Fibroblast of skin of right quadriceps (primary cell): Measurements from ENCODE around the gene MAP2K6.
"Not testable (repeated sequence)": the region's sequence is repeated elsewhere in the genome, so short reads cannot be mapped to it uniquely, and the experiment has no call there.

Source experiments
- DNase-seq: peaks from one replicate; pipeline ENCODE4 v3.0.0-alpha.2; 2013

MAP2K6 gene

DNA sequence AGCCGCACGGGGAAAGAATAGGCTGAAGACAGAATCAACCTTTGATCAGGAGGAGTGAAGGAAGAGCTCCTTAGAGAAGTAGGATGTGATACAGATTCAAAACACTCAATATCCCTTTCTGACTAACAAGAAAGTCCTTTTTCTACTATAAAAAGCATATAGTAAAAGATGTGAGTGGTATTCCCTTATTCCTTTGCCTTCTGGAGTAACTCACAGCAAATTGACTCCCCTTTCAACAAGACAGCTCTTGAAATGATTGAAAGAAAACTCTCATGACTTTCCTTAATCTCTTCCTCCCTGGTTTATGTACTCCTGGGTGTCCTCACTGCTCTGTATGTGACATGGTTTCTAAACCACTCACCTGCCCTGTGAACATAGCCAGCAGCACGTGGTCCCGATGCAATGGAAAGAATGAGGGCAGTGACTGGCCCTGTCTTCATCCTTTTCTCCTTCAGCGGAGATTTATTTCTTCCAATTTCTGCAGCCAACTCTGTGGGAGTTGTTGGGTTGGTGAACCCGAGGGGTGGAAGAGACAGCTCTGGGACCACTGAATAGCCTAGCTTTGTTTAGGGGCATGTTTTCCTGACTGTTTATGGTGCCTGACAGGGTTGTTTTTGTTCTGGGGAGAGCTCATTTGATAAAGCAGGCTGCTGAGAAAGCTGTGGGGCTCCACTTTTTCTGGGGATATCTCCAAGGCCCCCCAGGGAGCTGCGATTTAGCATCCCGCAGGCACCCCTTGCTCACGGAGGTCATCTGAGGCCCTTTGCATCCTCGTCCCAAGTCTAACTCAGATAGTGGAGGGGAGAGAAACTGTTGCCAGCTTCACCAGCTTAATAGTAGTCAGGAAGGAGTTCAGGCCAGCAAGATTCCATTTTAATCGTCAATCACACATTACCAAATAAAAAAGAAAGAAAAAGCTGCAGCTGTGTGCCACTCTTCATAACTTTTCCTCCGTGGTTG is 46.7 kb downstream of the MAP2K6 start:
- DNase-seq = no peak

DNA sequence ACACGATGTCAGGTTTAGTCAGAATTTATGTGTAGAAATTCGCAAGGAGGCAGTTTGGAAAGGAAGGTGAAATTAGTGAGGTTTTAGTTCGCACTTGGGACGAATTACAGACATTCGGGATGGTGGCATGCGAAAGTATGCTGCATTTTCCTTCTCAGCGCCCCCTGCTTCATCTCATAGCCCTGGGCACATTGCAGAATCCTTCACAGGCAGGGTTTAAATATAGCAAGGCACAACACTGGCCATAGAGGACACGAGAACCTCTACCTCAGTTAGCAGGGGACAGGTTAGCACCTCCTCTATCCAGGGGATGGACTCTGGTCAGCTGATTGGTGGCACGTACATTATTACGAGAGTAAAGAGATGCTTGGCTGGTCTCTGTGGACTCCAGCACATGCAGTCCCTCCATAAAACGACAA is 47.5 kb downstream of the MAP2K6 start:
- DNase-seq = no peak

DNA sequence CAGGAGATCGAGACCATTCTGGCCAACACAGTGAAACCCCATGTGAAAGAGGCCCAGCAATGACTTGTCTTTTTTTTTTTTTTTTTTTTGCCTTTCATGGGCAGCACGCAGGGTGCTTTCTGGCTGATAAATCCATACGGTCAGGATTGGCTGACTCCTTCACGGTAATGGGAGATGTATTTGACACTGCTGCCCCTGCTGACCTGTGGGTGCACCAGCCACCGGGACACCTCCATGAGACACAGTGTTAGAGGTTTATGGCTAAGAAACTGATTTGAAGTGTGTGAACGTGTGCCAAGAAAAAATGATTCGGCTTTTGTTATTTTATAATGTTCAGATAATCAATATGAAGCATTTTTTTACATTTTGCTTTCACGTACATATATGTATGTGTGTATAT is 48.4 kb downstream of the MAP2K6 start:
- no peak for DNase-seq

GRCh38 chr17:69466451-69466850 is 52.0 kb downstream of the MAP2K6 start:
- no peak for DNase-seq

DNA sequence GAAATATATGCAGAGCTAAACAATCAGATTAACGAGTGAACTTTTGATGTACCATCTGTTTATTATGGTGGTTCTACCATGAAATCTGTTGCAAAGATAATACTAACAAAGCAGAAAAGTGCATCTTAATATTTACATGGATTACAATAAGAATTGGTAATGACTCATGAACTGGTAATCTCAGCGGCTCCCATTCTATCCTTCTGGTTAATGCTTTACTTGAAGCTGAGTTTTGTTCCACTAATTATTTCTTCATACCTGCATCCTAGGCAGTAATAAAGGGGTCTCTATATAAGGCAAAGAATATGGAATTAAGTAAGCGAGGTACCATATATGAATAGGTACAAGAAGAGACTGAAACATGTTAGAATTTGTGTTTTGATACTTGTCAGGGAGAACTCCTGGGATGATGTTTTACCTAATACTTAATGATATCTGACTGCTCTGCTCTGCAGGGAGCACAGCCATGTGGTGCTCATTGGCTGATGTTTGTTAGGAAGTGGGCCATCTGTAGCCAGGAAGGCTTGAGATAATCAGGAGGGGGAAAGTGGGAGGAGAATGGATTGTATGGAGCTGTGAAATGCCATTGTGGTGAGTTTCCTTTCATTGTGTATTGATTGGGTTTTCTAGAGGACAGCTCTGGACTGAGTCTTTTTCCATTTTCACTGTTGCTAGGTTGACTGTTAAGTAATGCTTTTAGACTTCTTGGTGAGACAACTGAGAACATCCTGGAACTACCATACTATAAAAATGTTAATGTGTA is 52.6 kb downstream of the MAP2K6 start:
- DNase-seq = peak; percentile 80

DNA sequence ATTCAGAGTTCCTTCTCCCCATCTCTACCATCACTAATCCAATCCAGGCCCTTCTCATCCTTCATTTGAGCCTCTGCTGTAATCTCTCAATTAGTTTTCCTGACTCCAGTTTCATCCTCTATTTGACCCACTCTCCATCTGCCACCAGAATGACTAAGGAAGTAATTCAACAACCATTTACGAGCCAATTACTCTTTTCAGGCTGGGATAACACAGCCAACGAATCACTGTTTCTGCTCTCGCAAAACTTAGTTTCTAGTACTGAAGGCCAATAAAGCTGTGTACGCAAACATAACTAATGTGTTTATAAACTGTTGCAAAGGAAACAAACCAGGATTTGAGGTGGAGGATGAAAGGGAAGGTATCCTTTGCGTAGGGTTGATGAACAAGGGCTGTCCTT is 53.7 kb downstream of the MAP2K6 start:
- peak; percentile 21 for DNase-seq

- no peak for DNase-seq
Observed at GRCh38 chr17:69470702-69471101, 56.2 kb downstream of the MAP2K6 start.

DNA sequence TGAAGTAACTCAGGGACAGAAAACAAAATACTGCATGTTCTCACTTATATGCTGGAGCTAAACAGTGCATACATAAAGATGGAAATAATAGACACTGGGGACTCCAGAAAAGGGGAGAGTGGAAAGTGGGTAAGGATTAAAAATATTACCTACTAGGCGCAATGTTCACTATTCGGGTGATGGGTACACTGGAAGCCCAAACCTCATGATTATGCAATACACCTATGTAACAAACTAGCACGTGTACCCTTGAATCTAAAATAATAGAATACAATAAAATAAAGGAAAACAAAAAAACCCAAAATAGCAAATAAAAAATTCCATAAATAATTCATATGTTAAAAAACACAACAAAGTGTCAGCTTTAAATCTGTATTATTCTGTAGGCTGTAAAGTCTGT is 56.9 kb downstream of the MAP2K6 start:
- DNase-seq = no peak

DNA sequence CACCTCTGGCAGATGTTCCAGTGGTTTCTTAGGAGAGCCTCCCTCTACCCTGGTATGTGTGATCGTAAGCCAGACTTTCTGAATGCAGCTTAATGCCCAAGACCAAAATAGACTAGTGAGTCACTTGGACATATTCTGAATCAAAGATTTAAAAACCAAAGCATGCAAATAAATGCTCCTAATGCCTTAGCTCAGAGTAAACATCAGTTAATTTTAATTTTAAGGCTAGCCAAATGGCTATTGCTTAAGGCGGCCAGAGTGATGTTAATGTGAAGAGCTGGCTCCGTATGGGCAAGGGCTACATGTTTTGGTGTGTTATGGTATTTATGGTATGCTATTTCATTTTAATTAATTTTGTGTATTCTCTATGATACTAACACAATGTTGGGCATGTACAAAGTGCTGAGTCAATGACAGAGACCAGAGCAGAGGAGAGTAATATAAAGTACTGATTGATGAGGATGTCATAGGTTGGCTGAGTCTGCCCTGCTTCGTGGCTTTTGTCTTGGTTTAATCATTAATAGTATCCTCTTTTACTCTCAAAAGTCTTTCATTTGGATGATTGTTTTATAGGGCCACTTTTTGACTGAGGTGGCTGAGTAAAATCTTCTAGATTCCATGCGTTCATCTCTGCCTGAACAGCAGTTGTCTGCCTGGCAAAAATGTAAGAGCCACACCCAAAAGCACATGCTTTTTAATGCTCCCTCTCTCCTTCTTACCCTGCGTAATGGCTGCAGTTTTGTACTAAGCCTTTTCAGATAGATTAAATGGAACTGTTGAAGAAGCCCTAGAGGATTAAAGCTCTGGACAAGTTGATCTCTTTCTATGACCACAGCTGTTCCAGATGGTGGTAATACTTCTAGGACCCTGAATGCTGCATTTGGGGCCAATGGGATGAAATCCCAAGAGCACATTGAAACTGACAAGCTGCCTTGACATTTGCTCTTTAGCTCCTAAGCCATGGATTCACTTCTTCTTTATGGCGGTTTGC is 59.6 kb downstream of the MAP2K6 start:
- peak; percentile 68 for DNase-seq

GRCh38 chr17:69477204-69477902 is 62.9 kb downstream of the MAP2K6 start:
- DNase-seq = no peak

DNA sequence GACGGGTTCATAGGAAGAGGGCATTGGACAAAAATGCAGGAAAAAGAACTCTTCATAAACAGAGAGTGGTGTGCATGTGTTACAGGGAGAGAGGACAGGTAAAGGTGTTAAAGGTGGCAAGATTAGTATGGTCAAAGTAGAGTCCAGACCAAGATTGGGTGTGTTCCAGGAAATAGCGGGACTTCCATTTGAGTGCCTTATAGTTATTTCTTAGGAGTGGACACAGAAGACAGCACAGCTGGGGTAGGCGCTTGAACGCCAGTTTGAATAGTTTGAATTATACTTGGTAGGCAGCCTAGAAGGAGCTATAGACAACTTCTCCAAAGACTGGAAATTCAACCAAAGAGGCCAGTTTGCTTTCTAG is 63.4 kb downstream of the MAP2K6 start:
- DNase-seq = no peak

GRCh38 chr17:69478916-69479315 is 64.4 kb downstream of the MAP2K6 start:
- DNase-seq = no peak

GRCh38 chr17:69479756-69480155 is 65.3 kb downstream of the MAP2K6 start:
- not testable (repeated sequence) for DNase-seq

DNA sequence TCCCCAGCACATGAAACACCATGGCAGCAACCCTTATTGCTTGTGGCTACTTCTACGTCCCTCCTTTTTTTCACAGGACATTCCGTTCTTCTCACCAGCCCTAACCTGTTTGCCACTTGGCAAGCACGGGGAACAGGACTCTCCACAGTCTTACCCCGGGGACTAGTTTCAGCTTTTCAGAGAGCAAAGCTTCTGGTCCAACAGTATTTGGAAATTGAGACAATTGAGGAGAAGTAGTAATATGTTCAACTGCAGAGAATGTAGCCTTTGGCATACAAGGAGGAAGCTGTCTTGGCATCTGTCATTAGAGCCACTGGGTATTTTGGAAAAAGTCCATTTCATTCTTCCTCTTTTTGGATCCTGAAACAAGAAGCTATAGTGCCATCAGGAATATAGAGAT is 65.7 kb downstream of the MAP2K6 start:
- no peak for DNase-seq

DNA sequence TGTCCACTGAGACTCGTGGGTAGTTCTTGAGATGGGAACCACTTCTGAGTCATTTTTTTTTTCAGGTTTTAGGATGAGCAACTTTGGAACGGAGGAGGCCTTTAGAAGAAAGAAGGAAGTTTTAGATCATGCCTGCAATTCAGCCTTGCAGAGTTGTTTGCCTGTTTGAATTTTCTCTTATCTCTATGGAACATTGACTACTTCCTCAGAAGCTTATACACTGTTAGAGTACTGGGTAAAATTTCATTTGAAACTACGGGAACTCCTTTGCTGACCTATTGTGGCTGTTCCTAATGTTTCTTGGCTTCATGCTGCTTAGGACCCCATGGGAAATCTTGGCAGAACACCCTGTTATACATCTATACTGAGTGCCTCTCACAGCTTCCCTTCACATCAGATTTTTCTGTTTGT is 70.8 kb downstream of the MAP2K6 start:
- DNase-seq = no peak

DNA sequence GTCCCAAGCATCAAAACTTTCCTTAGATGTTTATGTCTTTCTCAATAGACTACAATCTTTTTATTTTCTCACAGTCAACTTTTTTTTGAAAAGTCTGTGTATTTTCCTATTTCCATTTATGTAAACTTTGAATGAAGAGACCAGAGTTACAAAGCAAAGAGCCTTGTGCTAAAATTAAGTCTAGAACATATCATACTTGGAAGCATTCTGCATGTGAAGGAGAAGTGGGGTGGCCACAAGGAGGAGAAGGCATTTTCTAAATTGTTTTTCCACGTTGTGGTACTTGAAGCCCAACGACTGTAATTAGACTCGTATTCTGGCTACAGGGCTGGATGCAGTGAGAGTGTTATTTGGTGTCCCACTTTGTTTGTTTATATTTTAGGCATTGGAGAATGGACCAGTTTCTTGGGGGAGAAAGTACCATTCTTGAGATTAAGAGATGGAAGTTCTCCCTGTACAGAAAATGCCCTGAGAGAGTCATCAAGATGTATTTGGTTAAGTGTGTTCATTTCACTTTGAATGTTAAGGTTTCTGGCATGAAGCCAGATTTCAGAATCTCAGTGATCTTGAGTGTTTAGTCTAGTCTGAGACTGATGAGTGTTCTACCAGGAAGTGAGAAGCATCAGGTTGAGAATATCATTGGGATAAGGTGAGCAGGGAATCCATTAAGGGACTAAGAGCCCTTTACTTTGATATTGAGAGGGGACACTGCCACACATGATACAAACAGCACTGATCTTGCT is 71.6 kb downstream of the MAP2K6 start:
- peak; percentile 19 for DNase-seq

GRCh38 chr17:69486779-69487637 is 72.5 kb downstream of the MAP2K6 start:
- no peak for DNase-seq

DNA sequence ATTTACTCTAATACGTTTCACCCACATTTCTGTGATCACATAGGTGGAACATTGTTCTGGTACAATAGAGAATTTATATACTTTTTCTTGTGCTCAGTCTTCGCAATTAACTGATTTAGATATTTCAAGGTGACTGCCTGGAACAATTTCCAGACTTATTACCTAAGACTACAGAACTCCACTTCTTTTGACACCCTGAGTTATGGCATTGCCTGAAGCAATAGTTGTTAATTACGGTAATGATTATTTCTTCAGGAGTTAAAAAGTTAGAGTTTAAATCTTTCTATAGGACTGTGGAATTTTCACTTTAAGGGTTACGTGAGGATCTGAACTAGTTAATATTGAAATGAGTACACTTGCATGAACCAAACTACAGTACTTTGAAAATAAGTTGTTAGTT is 74.8 kb downstream of the MAP2K6 start:
- no peak for DNase-seq

DNA sequence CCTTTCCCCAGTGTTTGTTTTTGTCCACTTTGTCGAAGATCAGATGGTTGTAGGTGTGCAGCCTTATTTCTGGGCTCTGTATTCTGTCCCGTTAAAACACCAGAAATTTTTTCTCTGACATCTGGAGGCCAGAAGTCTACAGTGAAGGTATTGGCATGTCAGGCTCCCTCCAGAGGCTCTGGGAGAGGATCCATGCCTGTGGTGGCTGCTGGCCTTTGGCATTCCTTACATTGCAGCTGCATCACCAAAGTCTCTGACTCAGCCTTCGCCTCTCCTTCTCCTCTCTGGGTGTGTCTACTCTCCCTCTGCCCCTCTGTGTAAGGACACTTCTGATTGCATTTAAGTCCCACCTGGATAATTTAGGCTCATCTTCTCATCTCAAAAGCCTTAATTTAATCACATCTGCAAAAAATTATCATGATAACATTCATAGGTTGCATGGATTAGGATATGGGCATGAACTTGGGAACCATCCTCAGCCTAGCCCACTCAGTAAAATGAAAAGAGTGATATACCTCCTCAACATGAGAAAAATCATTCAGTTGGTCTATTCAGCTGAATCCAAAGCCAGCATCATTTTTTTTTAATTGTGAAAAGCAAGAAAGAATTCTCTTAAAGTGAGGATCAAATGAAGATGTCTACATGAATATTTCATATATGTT is 78.0 kb downstream of the MAP2K6 start:
- peak; percentile 90 for DNase-seq

GRCh38 chr17:69495787-69496186 is 81.3 kb downstream of the MAP2K6 start:
- DNase-seq = no peak
